Inflammatory macrophage (primary cell): Measurements from ENCODE around the gene IFNL1.
"Not testable (repeated sequence)": the region's sequence is repeated elsewhere in the genome, so short reads cannot be mapped to it uniquely, and the experiment has no call there.

Experiments used
- DNase-seq, 2 donors: peaks; one replicate each; pipeline ENCODE4 v3.0.0-alpha.2; 2020 to 2022

IFNL1 gene

DNA sequence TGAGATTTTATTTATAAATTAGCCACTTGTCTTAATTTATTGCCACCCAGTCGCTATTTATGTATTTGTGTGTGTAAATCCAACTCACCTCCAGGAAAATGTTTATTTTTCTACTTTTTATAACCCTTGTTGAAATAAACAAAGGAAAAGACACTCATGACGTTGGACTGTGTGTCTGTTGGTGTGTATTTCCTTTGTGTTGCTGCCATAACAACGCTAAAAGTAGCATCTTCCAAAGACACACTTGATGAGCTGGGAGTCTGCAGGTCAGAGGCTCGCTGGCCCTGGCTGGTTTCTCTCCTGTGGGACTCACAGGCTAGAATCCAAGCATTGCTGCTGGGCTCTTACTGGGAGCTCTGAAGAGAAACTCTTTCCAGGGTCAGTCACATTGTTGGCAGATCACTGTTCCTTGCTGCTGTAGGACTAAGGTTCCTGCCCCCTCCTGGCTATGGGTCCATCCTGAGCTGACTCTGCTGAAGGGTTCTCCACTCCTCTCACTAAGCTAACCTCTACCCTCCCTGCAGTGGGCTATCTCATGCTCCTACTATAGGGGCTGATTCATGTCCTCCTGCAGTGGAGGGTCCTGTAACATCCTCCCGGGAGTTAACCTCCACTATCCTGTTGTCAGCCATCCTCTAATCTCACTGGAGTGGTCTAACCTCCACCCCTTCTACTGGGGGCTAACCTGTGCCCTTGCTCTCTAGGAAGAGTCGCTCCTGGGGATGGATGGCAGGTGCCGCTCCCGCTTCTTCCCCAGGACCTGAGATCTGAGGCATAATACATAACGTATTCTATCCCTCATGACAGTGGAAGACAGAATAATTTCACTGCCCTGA lies 26.0 kb upstream of the IFNL1 start:
- DNase-seq = no peak

DNA sequence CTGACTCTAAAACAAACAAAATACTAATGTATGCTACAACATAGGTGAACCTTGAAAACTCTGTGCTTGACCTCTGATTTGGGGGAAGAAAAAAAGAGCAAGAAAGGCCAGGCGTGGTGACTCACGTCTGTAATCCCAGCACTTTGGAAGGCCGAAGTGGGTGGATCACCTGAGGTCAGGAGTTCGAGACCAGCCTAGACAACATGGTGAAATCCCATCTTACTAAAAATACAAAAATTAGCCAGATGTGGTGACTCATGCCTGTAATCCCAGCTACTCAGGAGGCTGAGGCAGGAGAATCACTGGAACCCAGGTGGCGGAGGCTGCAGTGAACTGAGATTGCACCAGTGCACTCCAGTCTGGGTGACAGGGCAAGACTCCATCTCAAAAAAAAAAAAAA lies 22.3 kb upstream of the IFNL1 start:
- DNase-seq = not testable (repeated sequence)

DNA sequence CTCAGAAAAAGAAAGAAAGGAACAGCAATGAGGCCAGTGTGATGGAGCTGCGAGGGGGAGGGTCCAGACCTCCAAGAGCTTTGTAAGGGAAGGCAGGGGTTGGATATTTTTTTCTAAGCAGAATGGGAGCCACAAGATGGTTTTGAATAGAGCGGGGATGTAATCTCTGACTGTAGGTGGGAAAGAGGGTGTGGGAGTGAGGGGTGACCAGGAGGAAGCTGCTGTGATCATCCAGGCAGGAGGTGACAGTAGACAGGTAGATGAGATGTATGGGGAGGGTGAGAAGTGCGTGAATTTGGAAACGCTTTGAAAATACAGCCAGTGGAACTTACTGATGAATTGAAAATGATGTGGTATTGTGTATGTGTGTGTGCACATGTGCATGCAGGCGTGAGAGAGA lies 20.6 kb upstream of the IFNL1 start:
- DNase-seq = no peak

DNA sequence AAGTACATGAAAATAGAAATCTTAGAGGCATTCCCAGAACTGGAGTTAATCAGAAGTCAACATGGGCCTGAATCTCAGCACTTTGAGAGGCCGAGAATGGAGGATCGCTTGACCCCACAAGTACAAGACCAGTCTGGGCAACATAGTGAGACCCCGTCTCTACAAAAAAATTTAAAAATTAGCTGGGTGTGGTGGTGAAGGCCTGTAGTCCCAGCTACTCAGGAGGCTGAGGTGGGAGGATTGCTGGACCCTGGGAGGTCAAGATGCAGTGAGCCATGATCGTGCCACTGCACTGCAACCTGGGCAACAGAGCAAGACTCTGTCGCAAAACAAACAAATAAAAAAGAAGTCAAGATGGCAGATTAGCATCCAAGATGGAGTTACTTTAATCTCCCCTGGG lies 19.5 kb upstream of the IFNL1 start:
- no peak for DNase-seq

DNA sequence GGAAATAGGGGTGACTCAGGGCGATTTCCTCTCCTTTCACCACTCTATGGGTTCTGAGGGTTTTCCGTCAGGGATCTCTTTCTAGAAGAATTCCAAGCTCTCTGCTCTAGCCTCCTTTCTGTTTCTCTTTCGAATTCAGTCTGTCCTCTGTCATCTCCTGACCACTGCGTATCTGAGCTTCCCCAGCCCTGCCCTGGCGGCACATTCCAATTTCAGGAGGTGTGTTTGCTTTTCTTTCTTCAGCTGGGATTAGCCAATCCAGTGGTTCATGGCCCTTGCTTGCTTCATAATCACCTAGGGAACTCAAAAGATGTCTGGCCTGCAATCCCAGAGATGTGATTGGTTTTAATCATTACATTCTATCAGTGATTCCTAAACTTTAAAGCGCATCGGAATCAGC lies 18.6 kb upstream of the IFNL1 start:
- no peak for DNase-seq

DNA sequence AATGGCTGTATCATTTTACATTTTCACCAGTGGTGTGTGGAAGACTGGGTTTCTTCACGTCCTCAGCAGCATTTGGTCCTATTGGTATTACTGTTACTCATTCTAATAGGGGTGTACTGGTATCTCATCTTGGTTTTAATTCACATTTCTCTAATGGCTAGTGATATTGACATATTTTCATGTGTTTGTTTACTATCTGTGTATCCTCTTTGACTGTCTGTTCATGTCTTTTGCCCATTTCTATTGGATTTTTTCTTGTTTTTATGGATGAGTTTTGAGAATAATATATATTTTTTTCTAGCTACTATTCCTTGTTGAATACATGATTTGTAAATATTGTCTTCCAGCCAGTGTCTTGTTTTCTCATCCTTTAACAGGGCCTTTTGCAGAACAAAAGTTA lies 14.2 kb upstream of the IFNL1 start:
- no peak for DNase-seq

DNA sequence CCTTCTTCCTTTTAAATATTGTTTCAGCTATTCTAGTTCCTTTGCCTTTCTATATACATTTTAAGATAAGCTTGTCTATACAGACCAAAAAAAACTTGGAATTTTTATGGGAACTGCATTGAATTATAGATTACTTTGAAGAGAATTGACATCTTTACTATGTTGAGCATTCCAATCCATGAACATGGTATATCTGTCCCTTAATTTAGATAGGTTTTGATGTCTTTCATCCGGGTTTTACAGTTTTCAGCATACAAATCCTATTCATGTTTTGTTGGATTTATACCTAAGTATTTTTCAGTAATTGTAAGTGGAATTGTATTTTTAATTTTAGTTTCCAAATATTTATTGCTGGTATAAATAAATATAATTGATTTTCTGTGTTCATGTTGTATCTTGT lies 12.2 kb upstream of the IFNL1 start:
- no peak for DNase-seq

DNA sequence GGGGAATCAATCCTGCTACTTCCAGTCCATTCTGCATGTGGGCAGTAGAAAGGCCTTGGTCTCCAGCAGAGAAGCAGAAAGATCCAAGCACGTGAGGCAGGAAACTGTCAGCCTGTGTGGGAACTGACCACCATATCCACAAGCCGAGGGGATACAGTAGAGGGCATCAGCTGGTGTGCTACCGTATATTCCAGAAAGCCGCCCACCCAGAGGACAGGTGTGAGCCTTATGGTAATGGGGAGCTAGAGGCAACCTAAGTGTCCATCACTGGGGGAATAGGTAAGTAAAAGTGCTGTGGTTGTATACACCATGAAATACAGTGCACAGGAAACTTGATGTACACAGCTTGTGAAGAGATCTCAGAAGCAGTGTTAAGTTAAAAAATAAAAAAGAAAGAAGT lies 2.8 kb upstream of the IFNL1 start:
- DNase-seq = no peak

DNA sequence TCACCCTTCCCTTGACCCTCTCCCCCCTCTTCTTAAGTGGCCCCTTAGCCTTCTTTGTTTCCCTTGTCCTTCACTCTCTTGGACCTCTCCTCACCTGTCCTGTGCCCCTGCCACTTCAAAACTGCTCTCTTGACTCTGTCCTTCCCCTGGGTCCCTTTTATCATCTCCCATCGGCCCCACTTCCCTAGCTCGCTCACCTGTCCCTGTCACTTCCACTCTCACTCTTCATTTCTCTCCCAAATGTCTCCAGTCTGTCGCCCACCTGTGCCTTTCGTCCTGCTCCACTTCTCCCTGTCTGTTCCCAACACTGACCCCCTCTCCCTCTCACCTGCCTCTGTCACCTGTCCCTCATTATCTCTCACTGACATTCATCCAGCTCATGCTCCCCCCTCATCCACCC lies 699 bp downstream of the IFNL1 start:
- DNase-seq = no peak

DNA sequence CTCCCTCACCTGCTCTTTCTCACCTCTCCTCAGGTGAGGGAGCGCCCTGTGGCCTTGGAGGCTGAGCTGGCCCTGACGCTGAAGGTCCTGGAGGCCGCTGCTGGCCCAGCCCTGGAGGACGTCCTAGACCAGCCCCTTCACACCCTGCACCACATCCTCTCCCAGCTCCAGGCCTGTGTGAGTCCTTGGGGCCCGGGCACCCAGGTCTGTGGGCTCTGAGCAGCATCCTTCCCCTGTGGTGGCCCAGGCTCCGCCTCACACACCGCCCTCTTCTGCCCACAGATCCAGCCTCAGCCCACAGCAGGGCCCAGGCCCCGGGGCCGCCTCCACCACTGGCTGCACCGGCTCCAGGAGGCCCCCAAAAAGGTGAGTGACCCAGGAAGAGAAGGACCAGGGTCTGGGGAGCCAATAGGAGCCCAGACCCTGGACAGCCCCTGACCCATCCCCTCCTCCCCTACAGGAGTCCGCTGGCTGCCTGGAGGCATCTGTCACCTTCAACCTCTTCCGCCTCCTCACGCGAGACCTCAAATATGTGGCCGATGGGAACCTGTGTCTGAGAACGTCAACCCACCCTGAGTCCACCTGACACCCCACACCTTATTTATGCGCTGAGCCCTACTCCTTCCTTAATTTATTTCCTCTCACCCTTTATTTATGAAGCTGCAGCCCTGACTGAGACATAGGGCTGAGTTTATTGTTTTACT lies 1.9 kb downstream of the IFNL1 start:
- DNase-seq = no peak

DNA sequence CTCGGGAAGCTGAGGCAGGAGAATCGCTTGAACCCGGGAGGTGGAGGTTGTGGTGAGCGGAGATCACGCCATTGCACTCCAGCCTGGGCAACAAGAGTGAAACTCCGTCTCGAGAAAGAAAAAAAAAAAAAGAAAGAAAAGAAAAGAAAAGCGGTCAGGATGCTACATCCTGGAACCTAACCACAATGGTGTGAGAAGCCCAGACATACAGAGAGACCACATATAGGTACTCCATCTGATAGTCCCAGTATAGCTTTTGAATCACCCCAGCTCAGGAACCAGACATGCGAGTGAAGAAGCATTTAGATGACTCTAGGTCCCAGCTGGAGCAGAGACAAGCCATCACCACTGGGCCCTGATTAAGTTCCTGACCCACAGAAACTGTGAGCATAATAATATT lies 3.2 kb downstream of the IFNL1 start:
- DNase-seq = no peak

DNA sequence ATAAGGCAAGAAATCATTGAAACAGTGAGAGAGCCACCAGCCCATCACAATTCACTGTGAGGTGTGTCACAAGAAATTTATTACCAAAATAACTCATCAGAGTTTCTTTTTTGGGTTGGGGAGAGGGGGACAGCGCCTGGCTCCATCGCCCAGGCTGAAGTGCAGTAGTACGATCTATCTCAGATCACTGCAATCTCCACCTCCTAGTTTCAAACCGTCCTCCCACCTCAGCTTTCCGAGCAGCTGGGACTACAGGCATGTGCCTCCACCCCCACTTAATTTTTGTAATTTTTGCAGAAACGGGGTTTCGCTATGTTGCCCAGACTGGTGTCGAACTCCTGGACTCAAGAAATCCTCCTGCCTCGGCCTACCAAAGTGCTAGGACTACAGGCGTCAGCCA lies 3.6 kb downstream of the IFNL1 start:
- DNase-seq = no peak

DNA sequence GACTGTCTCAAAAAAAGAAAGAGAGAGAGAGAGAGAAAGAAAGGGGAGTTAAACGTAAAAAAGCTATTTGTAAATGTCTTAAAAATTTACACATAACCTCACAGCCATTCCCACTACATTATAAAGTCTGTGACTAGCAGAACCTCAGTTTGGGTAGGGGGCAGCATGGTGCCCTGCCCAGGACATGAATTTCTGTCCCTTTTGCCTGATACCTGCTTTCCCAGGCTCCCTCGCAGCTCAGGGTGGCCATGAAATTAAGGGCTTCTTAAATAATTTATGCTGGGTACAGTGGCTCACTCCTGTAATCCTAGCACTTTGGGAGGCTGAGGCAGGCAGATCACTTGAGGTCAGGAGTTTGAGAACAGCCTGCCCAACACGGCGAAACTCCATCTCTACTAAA lies 4.8 kb downstream of the IFNL1 start:
- DNase-seq = no peak

DNA sequence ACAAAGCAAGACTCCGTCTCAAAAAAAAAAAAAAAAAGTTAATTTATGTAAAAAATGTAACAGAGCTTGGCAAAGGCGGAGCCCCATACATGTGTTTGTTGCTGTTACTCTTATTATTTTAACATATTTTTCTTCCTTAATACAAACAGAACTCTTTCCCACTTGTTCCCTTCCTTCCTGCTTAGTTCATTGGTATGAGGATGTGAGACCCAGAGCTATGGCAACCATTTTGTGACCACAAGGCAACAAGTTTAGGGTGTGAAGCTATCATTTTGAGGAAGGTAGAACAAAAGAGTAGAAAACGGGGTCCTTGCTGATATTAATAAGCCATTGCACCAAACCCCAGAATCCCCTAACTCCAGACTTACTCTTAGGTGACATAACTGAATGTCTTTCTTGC lies 5.4 kb downstream of the IFNL1 start:
- no peak for DNase-seq

DNA sequence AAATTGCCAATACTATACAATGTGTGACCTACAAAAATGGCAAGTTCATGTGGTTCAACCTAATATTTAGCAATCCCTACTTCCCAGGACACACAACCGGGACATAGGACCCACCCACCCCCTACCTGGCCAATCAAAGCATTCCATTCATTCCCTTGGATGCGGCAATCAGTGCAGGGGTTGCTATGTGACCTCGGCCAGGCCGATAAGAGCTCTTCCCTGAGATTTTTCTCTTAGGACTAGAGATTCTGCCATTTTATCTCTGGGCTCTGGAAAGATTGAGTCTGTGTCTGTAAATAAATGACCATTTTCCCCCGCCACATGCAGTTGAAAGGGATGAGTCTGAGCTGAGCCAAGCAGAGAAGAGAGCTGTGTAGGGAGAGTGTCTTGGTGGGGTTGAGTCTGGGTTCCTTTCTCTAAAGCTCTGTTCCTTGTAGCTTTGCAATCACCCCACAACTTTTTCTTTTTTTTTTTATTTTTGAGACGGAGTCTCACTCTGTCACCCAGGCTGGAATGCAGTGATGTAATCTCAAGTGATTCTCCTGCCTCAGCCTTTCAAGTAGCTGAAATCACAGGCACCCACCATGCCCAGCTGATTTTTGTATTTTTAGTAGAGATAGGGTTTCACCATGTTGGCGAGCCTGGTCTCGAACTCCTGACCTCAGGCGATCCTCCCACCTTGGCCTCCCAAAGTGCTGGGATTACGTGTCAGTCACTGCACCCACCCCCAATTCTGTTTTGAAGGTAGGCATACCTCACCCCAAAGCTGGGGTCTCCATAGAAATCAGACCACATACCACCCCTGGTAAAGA lies 7.4 kb downstream of the IFNL1 start:
- DNase-seq = no peak

DNA sequence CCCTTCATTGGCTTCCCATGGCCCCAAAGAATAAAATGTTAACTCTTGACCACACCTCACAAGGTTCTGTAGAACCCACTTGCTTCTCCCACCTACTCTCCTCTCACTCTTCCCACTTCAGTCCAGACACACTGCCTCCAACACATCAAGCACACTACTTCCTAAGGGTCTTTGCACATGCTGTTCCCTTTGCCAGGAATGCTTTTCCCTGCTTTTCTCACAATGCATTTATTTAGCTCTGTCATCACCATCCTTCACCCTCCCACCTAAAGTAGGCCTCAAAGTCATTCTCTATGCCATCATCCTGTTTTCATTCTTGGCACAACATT lies 7.9 kb downstream of the IFNL1 start:
- DNase-seq = no peak

DNA sequence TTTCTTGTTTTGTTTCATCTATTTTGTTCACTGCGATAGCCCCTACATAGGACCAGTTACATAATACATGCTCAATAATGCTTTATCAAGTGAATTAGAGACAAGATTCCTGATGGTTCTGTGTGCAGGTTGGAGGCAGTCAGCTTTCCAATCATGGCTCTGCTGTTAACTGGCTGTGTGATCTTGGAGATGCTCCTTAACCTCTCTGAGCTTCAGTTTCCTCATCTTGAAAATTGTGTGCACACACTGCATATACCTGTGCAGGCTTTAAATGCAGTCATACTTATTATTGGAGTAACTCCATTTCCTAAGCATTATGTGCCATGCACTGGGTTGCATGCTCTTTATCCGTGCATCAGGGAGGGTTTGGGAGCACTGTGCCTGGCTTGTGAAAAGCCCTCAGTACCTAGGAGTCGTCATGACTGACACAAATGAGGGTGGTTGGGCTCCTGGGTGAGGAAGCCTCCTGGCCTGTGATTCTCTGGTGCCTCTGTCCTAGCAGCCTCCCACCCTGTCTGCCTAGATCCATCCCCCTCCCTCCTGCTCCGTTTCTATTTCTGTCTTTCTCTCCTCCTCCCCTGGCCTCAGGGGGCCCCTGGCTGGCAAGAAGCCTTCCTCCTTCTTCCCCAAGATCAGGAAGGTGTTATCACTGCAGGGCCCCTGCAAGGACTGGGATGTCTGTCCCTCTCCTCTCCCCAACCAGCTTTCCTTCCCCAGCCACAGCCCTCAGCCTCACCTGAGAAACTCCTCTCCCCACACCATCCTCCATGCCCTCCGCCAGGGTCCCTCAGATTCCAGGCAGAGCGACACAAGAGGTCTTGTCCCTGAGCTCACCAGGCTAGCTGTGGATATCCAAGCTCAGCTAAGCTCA lies 8.7 kb downstream of the IFNL1 start:
- no peak for DNase-seq

DNA sequence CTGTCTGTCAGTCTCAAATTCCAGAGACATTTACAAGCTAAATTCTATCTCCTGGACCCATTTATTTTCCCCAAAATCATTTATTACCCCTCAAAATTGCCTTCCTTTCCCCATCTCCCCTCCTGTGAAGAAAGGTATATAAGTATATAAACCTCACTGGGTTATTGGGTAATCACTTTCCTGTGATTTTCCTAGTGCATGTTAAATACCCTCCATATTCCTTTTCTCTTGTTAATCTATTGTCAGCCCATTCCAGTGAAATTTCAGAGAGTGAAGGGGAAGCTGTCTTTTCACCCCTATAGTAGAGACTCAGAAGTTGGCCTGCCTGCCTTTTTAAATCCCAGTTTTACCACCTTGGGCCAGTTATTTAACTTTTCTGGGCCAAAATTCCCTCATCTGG lies 9.9 kb downstream of the IFNL1 start:
- no peak for DNase-seq

DNA sequence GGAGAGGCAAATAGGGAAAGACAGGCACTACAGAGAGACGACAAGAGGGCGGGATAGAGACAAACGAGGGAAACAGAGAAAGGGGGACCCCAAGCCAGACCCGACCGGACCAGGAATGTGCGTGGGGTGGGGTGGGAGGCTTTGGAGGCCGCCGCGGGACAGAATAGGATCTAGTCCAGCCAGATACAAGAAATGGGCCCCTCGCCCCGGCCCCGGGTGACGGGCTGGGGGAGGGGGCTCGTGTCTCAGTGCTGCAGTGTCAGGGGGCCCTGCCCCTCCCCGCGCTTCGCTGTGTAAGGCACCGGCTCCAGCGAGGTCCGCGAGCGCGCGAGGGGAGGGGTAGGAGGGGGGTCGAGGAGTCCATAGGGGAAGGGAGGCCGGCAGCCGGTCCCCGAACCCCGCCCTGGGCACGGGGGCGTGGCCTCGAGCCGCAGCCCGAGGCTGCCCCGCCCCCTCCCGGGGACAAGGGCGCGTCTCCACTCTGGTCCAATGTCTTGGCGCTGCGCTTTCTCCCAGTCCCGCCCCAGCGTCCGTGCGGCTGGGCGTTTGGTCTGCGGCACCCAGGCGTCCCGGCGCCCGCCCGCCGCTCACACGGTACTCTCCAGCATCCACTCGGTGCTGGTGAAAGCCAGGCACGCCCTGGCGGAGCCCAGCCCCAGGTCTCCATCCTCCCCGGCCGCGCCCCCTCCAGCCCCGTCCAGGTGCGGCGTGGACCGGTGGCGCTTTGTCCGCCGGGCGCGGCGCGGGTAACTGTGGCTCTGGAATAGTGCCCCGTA lies 11.0 kb downstream of the IFNL1 start:
- no peak for DNase-seq

DNA sequence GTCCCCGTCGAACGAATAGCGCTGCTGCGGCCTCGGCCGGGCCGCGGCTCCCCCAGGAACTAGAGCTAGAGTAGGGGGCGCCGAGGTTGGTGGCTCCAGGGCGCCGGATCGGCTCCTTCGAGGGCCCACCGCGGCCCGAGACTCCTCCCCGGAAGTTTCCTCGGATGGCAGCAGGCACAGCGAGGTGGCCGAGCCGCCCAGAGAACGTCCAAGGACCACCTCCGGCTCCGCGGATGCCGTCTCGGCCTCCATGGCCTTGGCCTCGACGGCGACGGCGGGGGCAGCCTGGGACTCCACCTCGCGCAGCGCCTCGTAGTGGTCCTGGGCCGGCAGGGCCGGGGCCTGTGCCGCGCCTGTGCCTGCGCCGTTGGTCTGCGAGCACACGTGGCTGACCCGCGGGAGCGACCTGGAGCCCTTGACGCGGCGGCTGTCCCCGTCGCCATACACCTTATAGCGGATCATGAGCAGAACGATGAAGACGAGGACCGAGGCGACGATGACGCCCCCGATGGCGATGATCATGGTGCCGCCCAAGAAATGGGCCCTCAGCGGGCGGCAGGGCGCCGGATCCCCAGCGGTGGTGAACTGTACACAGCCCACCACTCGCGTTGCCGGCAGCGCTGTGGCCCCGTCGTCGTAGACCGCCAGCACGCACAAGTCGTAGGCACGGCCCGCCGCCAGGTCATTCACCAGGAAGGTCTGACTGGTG lies 11.8 kb downstream of the IFNL1 start:
- no peak for DNase-seq
